HG03571 (cell line): ENCODE data around the gene MGMT.

ENCODE experiments used
- ATAC-seq: cut with Tn5 transposase; IDR thresholded peaks from one replicate; pipeline ENCODE4 v1.9.1; 2021; ENCODE audit not compliant: unreplicated experiment

Gene MGMT

DNA sequence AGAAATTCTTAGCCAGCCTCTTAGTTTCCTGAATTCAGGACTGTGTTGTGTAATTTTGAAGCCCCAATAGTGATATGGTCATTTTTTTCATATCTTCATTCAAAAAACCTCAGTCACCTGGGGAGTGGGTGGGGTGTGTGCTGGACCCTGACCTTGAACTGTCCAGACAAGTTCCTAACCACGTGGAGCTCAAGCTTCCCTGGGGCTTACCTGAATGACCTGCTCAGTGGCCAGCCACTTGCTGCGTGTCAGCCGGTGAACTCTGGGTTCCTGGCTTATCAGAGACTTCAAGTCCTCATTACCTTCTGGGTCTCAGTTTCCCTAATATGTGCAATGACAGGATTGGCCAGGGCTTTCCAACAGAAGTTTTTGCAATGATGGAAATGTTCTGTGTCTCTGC is 27.1 kb downstream of the MGMT start:
- ATAC-seq, result no peak

DNA sequence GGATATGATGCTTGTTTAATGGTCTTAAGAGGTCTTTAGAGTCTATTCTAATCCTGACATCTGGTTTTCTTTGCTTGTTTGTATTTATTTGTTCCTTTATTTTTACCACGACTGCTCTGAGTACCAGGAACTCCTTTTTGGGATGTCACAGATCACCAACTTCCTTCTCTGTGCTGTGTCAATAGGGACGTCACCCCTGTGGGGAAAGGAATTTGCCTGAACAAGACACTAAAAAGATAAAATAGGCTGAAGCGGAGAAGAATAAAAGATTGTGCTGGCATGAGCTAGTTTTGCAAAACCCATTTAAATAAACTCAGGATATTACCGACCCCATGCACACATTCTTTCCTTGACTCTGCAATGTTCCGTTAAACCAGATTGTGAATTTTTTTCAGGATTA is 27.7 kb downstream of the MGMT start:
- no peak for ATAC-seq

DNA sequence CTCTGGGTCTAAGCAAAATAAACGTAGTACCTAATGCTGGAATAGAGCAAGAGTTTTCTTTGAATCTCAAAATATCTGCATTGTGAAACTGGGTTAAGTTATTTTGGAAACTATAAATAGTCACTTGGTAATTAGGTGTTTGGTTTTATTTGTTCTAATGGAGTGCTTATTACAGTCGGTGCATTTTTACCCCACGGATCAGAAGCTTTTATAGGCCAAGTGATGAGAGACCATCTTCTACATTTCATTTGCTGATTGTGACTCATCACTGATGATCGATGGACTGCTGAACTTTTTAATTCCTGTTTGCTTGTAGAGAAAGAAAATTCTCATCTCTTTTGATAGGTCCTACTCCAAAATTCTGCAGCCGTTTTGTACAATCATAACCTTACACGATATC is 28.2 kb downstream of the MGMT start:
- no peak for ATAC-seq

DNA sequence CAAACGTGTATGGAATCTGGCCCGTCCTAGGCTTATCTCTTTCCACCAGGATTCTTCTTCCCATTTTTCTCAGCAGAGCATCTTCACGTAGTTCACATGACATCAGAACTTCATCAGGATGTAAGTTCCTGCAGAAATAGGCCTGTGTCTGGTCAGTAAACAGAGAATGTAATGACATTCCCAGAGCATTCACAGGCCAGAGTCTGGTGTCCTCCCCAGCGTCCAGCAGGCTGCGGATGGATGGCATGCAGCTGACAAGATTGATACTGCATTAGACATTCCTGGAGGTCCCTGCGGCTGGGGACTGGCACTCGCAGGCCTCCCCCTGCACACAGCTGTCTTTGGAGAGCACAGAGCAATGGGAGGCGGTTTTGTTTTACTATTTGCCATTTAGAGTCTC is 28.7 kb downstream of the MGMT start:
- ATAC-seq, result no peak

DNA sequence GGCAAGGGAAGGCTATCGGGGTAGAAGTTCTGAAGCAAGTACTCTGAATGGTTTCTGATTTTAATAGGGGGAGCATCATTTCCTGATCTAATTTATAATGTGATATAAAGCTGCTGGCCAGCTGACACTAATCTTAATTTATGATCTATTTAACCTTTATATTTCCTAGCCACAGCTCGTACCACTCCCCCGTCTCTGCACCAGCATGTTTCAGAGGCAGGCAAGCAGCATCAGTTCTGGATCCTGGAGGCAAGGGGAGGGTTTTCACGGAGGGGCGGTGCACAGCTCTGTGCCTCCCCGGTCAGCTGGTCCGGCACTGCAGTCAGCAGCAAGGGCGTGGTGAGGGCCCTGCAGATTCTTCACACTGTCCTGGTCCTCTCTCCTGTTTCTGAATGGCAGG is 30.0 kb downstream of the MGMT start:
- ATAC-seq, result no peak

DNA sequence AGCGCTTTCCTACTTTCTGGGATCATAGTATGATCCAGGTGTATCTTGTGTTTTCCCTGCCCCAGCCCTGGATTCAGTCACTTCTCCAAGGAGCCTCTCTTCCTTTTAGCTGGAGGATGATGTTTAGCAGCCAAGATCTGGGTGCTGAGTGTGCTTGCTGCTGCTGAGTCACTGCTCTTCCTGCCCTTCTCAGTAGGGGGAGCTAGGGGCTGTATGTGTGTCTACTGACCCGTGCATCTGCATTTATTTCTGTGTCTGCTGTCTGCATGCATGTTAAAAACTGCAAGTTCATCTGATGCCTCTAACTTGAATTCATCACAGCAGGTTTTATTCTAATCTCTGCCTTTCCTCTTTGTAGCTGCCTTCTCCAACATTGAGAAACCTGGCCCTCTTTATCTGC is 31.6 kb downstream of the MGMT start:
- ATAC-seq, result no peak

DNA sequence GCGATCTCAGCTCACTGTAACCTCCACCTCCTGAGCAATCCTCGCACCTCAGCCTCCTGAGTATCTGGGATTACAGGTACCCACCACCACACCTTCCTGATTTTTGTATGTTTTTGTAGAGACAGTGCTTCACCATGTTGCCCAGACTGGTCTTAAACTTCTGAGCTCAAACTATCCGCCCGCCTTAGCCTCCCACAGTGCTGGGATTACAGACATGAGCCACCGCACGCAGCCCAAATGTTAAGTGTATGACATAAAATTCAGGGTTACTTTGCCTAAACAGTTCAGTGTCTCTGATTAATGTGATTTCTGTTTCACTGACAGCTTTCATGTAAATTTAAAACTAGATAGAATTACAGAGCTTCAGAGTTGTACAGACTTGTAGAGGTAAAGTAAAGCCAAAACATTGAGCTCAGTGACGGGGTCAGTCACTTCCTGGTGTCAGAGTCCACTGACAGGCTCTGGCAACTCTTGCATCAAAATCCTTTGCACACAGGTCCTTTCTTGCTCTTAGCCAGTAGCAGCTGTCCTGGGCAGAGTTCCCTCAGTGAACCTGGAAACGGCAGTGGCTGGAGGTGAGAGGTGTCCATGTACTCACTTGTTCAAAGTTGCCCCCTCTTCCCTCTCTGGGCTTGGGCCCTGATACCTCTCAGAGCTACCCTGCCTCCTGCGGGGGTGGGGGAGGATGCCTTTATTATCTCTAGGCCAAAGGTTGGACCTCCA is 33.7 kb downstream of the MGMT start:
- ATAC-seq, result no peak

DNA sequence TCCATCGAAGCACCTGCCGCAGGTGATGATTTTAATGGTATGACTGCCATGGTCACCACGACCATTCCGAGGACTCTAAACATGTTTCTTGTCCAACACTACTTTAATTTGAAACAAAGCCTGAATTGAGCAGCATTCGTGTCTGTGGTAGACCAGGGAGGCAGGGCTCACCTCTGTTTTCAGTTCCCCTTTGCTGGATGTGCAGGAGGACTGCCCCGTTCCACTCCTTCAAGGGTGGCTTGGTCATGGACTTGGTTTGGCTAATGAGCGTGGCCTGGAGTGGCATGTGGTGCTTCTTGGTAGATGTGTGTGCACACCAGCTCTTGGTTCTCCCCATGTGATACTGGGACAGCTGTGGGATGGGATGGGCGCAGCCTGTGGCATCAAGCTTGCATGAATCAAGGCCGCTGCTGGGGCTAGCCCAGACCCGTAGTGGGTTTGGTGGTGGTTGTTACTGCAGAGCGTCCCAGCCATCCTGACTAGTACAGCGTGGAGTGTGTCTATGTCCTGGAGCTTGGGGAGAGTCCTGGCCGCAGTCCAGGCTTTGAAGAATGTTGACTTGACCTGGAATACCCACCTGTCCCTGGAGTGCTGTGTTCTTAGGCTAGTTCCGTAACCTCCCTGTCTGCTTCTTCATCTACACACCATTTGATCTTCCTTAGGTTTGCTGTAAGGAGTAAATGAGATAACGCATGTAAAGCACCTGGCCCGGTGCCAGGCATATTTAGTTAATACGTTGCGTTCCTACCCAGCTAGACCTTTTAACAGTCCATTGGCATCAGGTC is 34.8 kb downstream of the MGMT start:
- peak; percentile 90 for ATAC-seq

DNA sequence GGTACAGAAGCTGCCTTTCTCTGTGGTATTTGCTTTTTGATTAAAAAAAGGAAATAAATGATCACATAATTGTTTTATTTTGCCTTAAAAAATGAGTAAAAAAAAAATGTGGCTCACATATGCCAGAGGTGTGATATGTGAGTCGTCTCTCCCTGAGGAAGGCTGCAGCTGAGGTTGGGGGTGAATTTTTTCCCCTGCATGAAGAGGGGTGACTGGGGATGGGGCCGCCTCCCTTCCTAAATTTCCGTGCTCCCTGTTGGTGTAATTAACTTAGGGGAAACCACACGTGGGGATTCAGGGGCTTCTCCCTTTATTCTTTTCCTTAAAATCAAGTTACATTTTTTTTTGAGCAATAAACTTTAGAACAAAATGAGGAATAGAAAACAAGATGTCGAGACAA is 35.4 kb downstream of the MGMT start:
- no peak for ATAC-seq

DNA sequence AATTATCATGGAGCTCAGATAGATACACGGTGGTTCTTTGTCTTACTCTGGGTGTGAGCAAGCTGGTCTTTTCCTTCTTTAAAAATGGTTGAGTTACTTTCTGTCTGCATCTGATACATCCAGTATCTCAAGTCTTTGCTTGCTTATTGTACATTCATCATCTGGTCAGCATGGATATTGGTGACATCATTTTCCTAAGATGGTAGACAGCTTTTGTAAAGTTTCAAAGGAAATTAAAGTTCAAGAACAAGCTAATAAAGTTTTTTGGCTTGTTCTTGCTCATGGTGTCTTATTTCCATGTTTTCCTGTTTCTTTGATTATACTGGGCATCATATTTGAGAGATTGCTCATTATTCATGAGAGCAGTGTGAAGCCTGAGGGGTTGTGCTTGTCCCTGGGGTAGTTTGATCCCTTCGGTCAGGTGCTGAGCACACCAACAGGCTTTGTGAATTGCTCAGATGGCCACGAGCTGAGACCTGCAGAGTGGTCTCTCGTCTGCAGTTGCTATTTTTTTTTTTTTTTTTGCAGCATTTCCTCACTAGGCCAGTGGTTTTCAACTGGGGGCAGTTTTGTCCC is 38.5 kb downstream of the MGMT start:
- ATAC-seq, result no peak

DNA sequence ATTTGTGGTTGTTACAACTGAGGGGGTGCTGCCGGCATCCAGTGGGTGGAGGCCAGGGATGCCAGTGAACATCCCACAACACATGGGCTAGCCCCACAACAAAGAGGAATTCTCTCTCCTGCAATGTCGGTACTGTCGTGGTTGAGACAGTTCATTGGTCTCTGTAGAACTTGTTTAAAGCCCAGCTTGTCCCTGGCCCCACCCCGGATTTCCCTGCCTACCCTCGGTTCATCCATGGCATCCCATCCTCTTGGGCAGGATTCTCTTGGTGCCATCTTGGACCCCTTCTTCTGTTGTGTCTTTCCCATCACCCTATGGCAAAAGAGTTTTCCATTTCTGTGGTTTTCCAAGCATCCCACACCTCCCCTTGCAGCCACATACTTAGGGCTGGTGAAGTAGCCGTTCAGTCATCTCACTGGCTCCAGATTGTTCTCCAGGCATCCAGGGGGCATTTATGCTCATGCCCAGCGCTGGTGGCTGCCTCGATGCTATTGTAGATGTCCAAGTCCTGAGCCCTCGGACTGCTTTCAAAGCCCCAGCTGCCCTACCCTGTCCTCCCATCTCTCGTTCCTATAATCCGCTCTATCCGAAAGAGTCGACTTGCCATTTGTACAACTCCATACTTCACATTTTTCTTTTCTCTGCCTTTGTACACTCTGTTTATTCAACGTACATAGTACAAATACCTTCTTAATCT is 39.2 kb downstream of the MGMT start:
- ATAC-seq, result no peak

DNA sequence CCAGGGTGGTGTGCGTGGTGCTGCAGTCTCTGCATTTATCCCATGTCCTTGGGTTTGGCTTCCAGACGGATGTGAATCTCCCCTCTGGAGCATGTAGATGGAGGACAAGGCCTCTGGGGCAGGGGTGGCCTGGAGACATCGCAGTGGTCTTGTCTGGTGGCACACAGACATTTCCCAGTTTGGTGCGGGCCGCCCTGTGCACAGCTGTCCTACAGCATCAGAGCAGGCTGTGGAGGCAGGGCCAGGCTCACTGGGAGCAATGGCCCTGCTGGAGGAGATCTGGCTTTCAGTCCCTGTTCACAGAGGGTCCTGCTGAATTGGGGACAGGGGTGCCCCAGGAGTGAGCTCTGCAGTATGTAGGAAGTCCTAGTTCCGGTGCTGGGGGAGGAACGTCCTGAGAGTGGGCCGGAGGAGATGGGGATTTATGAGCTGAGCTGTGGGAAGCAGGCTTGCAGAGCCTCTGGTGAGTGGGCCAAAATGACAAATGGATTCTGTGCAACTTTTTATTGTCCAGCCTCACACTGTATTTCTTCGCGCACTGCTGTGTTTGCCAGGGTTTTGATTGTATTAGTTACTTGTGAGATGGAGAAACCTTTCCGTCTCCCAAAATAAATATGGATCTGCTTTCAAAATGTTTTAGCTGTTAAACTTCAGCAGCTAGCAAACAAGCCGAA is 40.3 kb downstream of the MGMT start:
- no peak for ATAC-seq

DNA sequence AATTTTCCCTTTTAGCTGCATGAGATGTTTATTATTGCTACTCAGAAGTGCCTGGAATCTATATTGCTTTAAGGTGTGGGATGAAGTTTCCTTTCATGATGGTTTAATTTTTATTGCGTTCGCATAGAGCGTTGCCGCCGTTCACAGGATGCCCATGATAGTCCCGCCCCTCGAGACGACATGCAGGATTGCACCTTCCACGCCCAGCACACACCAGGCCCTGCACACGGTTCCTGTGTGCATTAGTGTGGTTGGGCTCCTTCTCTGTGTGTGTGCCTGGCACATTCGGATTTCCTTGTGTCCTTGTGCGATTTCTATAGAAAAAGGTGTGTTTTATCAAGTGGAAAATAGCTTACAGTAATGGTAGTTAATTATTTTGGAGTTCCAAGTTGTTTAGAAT is 42.1 kb downstream of the MGMT start:
- ATAC-seq, result no peak

DNA sequence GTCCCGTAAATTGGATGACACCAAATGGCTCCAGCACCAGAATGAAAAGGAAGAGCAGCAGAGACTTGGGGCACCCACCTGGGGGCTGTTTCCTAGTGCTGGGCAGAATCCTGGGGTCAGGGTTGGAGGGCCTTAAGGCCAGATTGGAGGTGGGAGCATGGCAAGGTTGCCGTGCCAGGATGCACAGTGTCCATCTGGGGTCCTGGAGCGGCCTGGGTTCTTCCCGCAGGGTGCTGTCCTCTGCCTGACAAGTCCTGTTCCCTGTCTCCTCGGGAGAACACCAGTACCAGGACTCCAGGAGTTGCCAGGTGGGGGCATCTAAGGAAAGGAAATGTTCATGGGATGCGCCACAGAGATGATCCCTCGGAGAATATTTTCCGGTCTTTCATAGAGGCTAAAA is 42.8 kb downstream of the MGMT start:
- ATAC-seq, result no peak

DNA sequence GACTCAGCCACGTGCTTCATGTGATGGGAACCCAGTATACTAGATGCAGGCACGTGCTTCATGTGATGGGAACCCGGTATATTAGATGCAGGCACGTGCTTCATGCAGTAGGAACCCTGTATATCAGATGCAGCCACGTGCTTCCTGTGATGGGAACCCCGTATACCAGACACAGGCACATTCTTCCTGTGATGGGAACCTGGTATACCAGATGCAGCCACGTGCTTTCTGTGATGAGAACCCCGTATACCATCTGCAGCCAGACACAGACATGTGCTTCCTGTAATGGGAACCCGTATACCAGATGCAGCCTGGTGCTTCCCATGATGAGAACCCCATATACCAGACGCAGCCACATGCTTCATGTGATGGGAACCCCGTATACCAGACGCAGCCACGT is 44.0 kb downstream of the MGMT start:
- ATAC-seq, result no peak

DNA sequence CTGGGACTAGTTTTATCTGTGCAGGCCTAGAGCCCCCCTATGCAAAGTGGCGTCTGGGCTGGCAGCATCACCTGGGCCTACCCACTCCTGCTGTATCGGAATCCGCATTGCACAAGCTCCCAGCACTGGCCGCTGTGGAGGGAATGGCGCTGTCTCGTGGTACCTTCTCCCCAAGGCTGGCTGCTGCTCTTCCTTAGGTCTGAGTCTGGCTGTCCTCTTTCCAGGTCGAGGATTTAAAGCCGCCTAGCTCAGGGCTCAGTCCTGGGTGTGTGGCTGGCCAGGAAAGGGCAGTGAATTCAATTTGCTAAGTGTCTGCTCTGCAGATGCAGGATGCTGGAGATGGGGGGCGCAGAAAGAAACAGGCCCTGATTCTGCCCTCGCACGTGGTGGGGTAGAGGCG is 44.7 kb downstream of the MGMT start:
- ATAC-seq, result no peak

DNA sequence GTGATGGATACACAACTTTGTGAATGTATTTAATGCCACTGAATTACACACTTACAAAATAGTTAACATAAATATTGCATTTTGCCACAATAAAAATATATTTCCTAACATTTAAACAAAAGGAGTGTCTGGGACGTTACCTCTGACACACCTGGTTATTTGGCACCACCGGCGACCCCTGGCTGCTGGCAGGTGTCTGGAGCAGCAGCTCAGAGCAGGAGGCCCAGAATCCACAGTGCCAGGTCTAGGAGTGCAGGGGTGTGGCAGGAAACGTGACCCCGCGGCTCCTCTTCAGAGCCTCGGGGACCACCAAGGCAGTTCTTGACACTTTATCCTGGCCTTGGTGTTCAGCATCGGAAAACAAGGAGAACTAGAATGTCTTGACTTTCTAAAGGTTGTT is 46.3 kb downstream of the MGMT start:
- no peak for ATAC-seq

DNA sequence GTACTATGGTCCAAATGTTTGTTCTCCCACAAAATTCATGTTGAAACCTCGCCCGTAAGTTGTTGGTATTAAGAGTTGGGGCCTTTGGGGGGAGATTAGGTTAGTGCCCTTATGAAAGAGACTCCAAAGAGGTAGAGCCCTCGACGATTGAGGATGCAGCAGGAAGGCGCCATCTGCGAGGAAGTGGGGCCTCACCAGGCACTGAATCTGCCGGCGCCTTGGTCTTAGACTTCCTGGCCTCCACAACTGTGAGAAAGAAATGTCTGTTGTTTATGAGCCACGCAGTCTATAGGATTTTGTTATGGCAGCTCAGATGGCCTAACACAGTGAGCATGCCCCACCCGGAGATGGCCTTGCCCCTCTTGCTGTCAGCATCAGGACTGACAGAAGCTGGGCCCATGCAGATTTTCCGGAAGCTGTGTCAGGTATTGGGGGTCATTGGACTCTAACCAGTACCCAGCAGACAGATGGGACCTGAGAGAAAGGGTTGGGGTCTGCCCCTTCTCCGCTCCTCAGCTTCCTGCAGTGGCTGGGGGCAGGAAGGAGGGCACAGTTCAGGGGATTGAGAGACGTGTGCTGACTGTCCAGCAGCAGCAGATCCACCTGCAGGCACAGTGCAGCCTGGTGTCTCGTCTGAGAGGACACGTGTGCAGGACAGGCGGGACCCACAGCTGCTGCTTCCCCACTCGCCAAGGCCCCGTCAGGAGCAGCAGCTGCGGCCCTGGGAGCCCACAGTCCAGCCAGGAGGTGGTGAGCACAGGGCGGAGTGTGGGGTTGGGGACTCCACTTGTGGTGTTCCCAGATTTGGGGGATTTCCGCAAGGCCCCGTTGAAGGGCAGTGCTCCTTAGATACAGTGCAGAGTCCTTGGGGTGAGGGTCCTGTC is 47.8 kb downstream of the MGMT start:
- no peak for ATAC-seq

DNA sequence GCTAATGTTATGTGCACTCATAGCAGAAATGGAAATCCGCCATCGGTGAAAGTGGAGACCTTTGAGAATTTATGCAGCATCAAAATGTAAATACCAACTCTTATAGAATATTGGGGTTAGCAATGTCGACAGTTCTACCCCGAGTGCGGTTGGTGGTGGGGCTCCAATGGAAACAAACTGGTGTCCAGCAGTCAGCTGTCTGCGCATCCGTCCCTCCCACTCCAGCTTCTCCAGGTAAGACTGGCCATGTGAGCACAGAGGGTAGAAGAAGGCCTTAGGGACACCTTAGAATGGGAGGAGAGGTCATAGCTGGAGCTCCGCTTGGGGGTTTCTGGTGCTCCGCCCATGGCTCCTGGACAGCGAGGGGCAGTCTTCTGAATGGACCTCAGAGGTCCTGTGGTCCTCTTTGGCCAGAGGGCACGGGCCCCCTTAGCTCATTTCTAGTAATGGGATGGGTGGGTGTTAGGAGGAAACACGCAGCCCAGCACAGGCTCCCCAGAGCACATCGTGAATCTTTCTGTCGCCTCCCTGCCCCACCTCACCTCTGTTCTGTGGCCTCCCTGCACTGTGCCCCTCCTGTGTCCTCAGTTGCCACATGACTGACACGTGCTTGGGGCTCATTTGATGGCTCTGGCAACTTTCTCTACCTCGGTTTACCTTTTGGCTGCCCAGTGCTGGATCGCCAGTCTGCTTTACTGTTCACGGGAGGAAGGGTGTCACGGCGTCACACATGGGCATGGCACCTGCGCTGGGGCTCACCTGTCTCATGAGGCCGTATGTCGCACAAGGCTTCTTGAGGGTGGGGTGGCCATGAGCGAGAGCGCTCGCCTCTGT is 50.0 kb downstream of the MGMT start:
- no peak for ATAC-seq
